ENCODE results near the gene ACOT7.

DNA sequence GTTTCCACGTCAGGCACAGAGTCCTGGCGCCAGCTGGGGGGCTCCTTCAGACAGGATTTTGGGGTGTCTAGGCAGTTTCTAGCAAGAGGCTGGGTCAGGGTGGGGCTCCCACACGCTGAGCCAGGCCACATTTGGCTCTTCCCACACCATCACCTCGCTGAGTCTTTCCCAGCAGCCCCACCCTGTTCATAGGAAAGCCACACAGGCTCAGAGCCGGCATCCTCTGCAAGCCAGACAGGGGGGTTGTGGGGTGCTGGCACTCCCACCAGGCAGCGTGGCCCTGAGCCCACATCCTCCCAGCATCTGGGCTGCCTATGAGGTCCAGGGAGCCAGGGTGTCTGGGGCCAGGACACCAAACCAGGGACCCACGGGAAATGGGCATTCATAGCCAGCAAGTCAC lies 129.9 kb downstream of the ACOT7 start:
- TF ChIP-seq CTCF (conservative IDR thresholded peaks at IDR 0.05), result no peak
- no peak for TF ChIP-seq EZH2 (IDR thresholded peaks at IDR 0.05; ENCODE audit: low read depth)
